Activated CD4-positive, alpha-beta T cell treated with anti-CD3 and anti-CD28 coated beads for 36 hours (primary cell): Measurements from ENCODE around the gene TMEM30B. TPM values are rescaled to one million over a fixed set of nuclear protein-coding genes. Genes with fewer than 3 reads are reported as not detected.
A peak's percentile ranks its signal among the peaks of the same experiment; 100 is the strongest.

Experiments
- ATAC-seq: fragments of 200-7000 bp; cut with Tn5 transposase; one replicate; pipeline ENCODE4 v1.10.0; 2021; ENCODE audit warnings: mild to moderate bottlenecking, moderate library complexity
- CTCF ChIA-PET: fragments of 350-600 bp; sonication (Branson Sonifier 250); formaldehyde crosslinking; loops from one replicate; lab custom pipeline; 2021; ENCODE audit warnings: antibody characterized with exemption; lab: Charles Lee
- POLR2A ChIA-PET: fragments of 350-600 bp; sonication (Branson Sonifier 250); formaldehyde crosslinking; loops from one replicate; lab custom pipeline; 2021; ENCODE audit warnings: antibody characterized with exemption, inconsistent platforms; lab: Charles Lee
- DNase-seq: peaks from one replicate; pipeline ENCODE4 v3.0.0-alpha.2; 2020
- H3K27ac Mint-ChIP-seq: one replicate; pipeline ENCODE4 v1.8.0; 2021; ENCODE audit warnings: mixed read lengths
- H3K27me3 Mint-ChIP-seq: one replicate; pipeline ENCODE4 v1.8.0; 2021; ENCODE audit warnings: mixed read lengths
- H3K36me3 Mint-ChIP-seq: one replicate; pipeline ENCODE4 v1.8.0; 2021; ENCODE audit warnings: low read depth, mixed read lengths
- H3K4me1 Mint-ChIP-seq: one replicate; pipeline ENCODE4 v1.8.0; 2021; ENCODE audit warnings: mixed read lengths
- H3K4me3 Mint-ChIP-seq: one replicate; pipeline ENCODE4 v1.8.0; 2021; ENCODE audit warnings: mild to moderate bottlenecking, moderate library complexity, mixed read lengths
- H3K9me3 Mint-ChIP-seq: one replicate; pipeline ENCODE4 v1.8.0; 2021; ENCODE audit warnings: low read depth, mixed read lengths
- intact Hi-C, 2 experiments: fragments of 100-400 bp; cut with DNase I in 1 of 2; cut with micrococcal nuclease in 1 of 2; formaldehyde crosslinking; loops; one replicate each; pipeline versions ENCODE4 v1.14.2 to v1.15.1; 2022 to 2024; cut with DNase I, micrococcal nuclease
- total RNA-seq, 2 experiments: library from RNA; stranded (reverse); gene quantifications; one replicate each; pipeline ENCODE4 v1.2.3, GENCODE V29; 2021

Gene TMEM30B
- total RNA-seq, 2 experiments from 2014 or later = 1.3 to 2.1 TPM

DNA sequence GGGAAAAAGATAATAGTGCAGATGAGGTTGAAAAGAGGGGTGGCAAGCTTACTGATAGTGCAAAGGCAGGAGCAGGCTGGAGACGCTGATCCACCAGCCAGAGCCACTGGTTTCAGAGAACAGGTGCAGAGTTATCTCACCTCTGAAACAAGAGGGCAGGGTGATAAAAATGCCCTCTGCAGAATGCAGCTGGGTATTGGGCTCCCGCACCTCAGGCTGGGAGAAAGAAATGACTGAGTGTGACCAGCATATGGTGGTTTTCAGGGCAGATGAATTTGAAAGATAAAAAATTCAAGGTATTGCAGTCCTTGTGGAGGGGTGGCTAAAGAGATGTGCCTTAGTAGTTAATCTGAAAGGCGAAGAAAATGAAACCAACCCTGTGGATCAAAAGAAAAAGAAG is 2.9 kb upstream of the TMEM30B start:
- H3K36me3 Mint-ChIP-seq = no peaks in the 10 kb centered on the region
- H3K27me3 Mint-ChIP-seq = peaks cover 5% of the 10 kb centered on the region
- intact Hi-C loops = loop anchor here in 1 of 2 experiments (5.0 kb wide), 1 partner anchor 553 kb away; no protein-coding TSS in a partner anchor
- ChIA-PET POLR2A (no interaction called here), CTCF (interaction anchor here (0.7 to 2.4 kb wide), 6 partner anchors 9 to 554 kb away, joined by 3 to 15 read pairs (median 3); no protein-coding TSS in a partner anchor)
- ATAC-seq = no peak
- H3K4me1 Mint-ChIP-seq = peaks cover 27% of the 10 kb centered on the region
- H3K9me3 Mint-ChIP-seq = no peaks in the 10 kb centered on the region
- H3K27ac Mint-ChIP-seq = no peak overlapping the region
- no peak for DNase-seq
- H3K4me3 Mint-ChIP-seq = no peak overlapping the region

- Mint-ChIP-seq H3K27ac (no peak overlapping the region), H3K9me3 (no peaks in the 10 kb centered on the region), H3K4me3 (no peak overlapping the region), H3K27me3 (peaks cover 8% of the 10 kb centered on the region), H3K4me1 (peaks cover 30% of the 10 kb centered on the region), H3K36me3 (no peaks in the 10 kb centered on the region)
- intact Hi-C loops = loop anchor here in 1 of 2 experiments (5.0 kb wide), 1 partner anchor 555 kb away; no protein-coding TSS in a partner anchor
- DNase-seq = no peak
- ChIA-PET CTCF (interaction anchor here (1.0 to 1.5 kb wide), 3 partner anchors 10 to 654 kb away, joined by 4 to 5 read pairs (median 4); no protein-coding TSS in a partner anchor), POLR2A (interaction anchor here (0.6 kb wide), 1 partner anchor 204 kb away, joined by 3 read pairs; no protein-coding TSS in a partner anchor)
- no peak for ATAC-seq
Measured at GRCh38 chr14:61282746-61283145, 1.6 kb upstream of the TMEM30B start.

DNA sequence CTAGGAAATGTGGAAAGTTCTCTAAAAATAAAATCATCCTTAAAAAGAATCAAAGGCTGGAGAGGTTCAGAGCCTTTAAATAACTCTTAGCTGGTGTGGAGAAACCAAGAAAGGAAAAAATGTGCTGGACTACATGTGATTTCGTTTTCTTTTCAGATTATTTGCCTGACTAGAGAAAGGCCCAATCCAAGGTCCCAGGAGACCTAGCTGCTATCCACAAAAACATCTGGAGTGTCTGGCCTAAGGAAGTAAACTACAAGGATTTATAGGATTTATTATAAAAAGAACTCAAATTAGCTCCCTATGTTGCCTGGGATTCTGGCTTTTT is 774 bp upstream of the TMEM30B start:
- H3K27me3 Mint-ChIP-seq = peaks cover 8% of the 10 kb centered on the region
- ChIA-PET CTCF (interaction anchor here (0.7 to 2.4 kb wide), 12 partner anchors 9 to 556 kb away, joined by 3 to 12 read pairs (median 4); no protein-coding TSS in a partner anchor), POLR2A (no interaction called here)
- DNase-seq (no peak), ATAC-seq (no peak)
- peaks cover 30% of the 10 kb centered on the region for H3K4me1 Mint-ChIP-seq
- intact Hi-C loops = loop anchor here in 1 of 2 experiments (5.0 kb wide), 1 partner anchor 555 kb away; no protein-coding TSS in a partner anchor
- H3K4me3 Mint-ChIP-seq = peak overlapping the region; percentile 17
- H3K27ac Mint-ChIP-seq = no peak overlapping the region
- no peaks in the 10 kb centered on the region for H3K36me3 Mint-ChIP-seq
- no peaks in the 10 kb centered on the region for H3K9me3 Mint-ChIP-seq

- H3K36me3 Mint-ChIP-seq = no peaks in the 10 kb centered on the region
- DNase-seq (peak; percentile 88), ATAC-seq (peak; percentile 90)
- ChIA-PET CTCF (interaction anchor here (0.5 to 3.7 kb wide), 20 partner anchors 10 to 836 kb away, joined by 3 to 20 read pairs (median 3); no protein-coding TSS in a partner anchor), POLR2A (interaction anchor here (1.0 kb wide), 1 partner anchor 171 kb away, joined by 3 read pairs; no protein-coding TSS in a partner anchor)
- peak overlapping the region; percentile 87 for H3K27ac Mint-ChIP-seq
- H3K4me1 Mint-ChIP-seq = peaks cover 28% of the 10 kb centered on the region
- H3K4me3 Mint-ChIP-seq = peak overlapping the region; percentile 82
- no peaks in the 10 kb centered on the region for H3K9me3 Mint-ChIP-seq
- intact Hi-C loops = loop anchor here in 1 of 2 experiments (5.0 kb wide), 1 partner anchor 557 kb away; no protein-coding TSS in a partner anchor
- H3K27me3 Mint-ChIP-seq = peaks cover 8% of the 10 kb centered on the region
Measured at GRCh38 chr14:61280526-61281185, 482 bp downstream of the TMEM30B start.

DNA sequence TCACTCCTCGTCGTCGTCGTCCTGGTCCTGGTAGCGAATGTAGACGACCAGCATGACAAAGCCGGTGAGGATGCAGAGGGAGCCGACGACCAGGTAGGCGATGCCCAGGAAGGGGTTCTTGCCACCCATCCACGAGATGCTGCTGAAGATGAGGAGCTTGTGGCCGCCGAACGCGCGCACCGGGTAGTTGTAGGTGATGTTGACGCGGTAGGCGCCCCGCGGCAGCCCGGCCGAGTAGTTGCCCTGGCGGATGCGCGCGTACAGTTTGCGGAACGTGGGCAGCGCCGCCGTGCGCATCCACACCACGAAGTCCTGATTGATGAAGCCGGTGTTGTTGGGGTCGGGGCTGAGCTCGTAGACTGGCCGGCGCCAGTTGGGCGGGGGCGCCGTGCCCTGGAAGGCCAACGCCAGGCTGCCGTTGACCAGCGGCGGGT is 1.0 kb downstream of the TMEM30B start:
- peak; percentile 70 for DNase-seq
- Mint-ChIP-seq H3K36me3 (no peaks in the 10 kb centered on the region), H3K4me1 (peaks cover 28% of the 10 kb centered on the region), H3K9me3 (no peaks in the 10 kb centered on the region), H3K4me3 (peak overlapping the region; percentile 82), H3K27me3 (peaks cover 8% of the 10 kb centered on the region), H3K27ac (peak overlapping the region; percentile 87)
- CTCF ChIA-PET = interaction anchor here (0.6 to 3.7 kb wide), 20 partner anchors 10 to 836 kb away, joined by 3 to 20 read pairs (median 4); no protein-coding TSS in a partner anchor
- ATAC-seq = peak; percentile 42
- intact Hi-C loops = loop anchor here in 1 of 2 experiments (5.0 kb wide), 1 partner anchor 557 kb away; no protein-coding TSS in a partner anchor
- POLR2A ChIA-PET = interaction anchor here (1.0 kb wide), 1 partner anchor 171 kb away, joined by 3 read pairs; no protein-coding TSS in a partner anchor

DNA sequence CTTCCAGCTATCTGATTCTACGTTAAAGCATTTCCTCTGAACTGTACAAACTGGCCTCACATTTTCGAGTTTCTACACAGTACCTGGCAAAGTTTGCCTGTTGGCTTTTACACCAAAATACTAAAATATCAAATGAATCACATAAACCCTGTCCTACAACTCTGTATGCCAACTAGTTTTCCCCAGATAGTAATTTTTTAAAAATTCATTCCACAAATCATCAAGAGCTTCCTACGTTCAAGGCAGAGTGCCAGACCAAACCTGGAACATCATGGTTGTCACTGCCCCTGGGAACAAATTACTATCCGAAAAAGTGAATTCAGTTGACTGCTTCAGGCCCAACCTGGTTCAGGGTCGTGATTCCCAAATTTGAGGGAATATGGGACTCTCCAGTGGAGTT is 2.1 kb downstream of the TMEM30B start:
- intact Hi-C loops = no loop called here
- H3K4me3 Mint-ChIP-seq = no peak overlapping the region
- CTCF ChIA-PET = interaction anchor here (0.6 to 3.7 kb wide), 10 partner anchors 10 to 559 kb away, joined by 3 to 20 read pairs (median 4); no protein-coding TSS in a partner anchor

GRCh38 chr14:61277784-61278183 is 3.4 kb downstream of the TMEM30B start:
- Mint-ChIP-seq H3K9me3 (no peaks in the 10 kb centered on the region), H3K4me3 (no peak overlapping the region), H3K36me3 (no peaks in the 10 kb centered on the region), H3K4me1 (peaks cover 18% of the 10 kb centered on the region), H3K27me3 (peaks cover 14% of the 10 kb centered on the region), H3K27ac (no peak overlapping the region)
- POLR2A ChIA-PET = no interaction called here
- intact Hi-C loops = no loop called here
- DNase-seq = no peak
- no peak for ATAC-seq
- CTCF ChIA-PET = interaction anchor here (0.7 to 3.7 kb wide), 8 partner anchors 8 to 653 kb away, joined by 3 to 20 read pairs (median 4); no protein-coding TSS in a partner anchor

More for the DNA sequence above, 2.1 kb downstream of the TMEM30B start:
- POLR2A ChIA-PET = no interaction called here
- no peak for ATAC-seq
- Mint-ChIP-seq H3K36me3 (no peaks in the 10 kb centered on the region), H3K27ac (no peak overlapping the region), H3K27me3 (peaks cover 10% of the 10 kb centered on the region), H3K9me3 (no peaks in the 10 kb centered on the region), H3K4me1 (peaks cover 25% of the 10 kb centered on the region)
- DNase-seq = no peak

- CTCF ChIA-PET = interaction anchor here (0.8 to 1.5 kb wide), 4 partner anchors 8 to 652 kb away, joined by 3 to 4 read pairs (median 4); no protein-coding TSS in a partner anchor
- Mint-ChIP-seq H3K27me3 (peaks cover 14% of the 10 kb centered on the region), H3K9me3 (no peaks in the 10 kb centered on the region), H3K4me3 (no peak overlapping the region), H3K36me3 (no peaks in the 10 kb centered on the region), H3K27ac (no peak overlapping the region), H3K4me1 (peaks cover 18% of the 10 kb centered on the region)
- POLR2A ChIA-PET = no interaction called here
- ATAC-seq (no peak), DNase-seq (no peak)
- intact Hi-C loops = no loop called here
Measured at GRCh38 chr14:61277232-61277631, 3.9 kb downstream of the TMEM30B start.

GRCh38 chr14:61271552-61271951 is 9.6 kb downstream of the TMEM30B start:
- Mint-ChIP-seq H3K27ac (no peak overlapping the region), H3K9me3 (no peaks in the 10 kb centered on the region), H3K4me1 (peaks cover 2% of the 10 kb centered on the region), H3K27me3 (peaks cover 21% of the 10 kb centered on the region), H3K4me3 (no peak overlapping the region), H3K36me3 (no peaks in the 10 kb centered on the region)
- ATAC-seq (no peak), DNase-seq (no peak)
- intact Hi-C loops = no loop called here
- ChIA-PET CTCF (interaction anchor here (0.6 to 5.1 kb wide), 5 partner anchors 8 to 767 kb away, joined by 3 to 20 read pairs (median 3); partner anchors contain the start of gene TMEM30B), POLR2A (no interaction called here)

DNA sequence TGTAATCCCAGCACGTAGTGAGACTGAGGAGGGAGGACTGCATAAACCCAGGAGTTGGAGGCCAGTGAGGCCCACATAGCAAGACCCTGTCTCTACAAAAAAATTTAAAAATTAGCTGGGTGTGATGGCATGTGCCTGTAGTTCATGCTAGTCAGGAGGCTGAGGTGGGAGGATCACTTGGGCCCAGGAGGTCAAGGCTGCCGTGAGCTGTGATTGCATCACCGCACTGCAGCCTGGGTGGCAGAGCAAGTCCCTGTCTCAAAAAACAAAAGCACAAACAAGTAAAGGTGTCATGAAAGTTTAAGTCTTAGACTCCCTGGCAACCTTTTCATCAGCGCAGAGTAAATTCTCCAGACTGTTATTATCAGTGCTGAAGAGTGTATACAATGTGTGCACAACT is 10.4 kb downstream of the TMEM30B start:
- DNase-seq = no peak
- Mint-ChIP-seq H3K4me3 (no peak overlapping the region), H3K27ac (no peak overlapping the region), H3K36me3 (no peaks in the 10 kb centered on the region), H3K9me3 (no peaks in the 10 kb centered on the region), H3K27me3 (peaks cover 23% of the 10 kb centered on the region), H3K4me1 (peaks cover 2% of the 10 kb centered on the region)
- no peak for ATAC-seq
- ChIA-PET CTCF (interaction anchor here (1.1 to 5.1 kb wide), 3 partner anchors 9 to 567 kb away, joined by 3 to 20 read pairs (median 4); partner anchors contain the start of gene TMEM30B), POLR2A (no interaction called here)
- intact Hi-C loops = no loop called here
